BE2C (cell line): Measurements from ENCODE around the gene VPS35L.
A peak's percentile ranks its signal among the peaks of the same experiment; 100 is the strongest.

Experiments used
- DNase-seq: peaks from one replicate; pipeline ENCODE4 v3.0.0-alpha.2; 2020
- H3K27me3 ChIP-seq: fragments of 250-450 bp; sonication (Bioruptor Pico); 2 replicates; pipeline ENCODE4 v1.5.1; 2020; ENCODE audit warnings: mild to moderate bottlenecking
- H3K36me3 ChIP-seq: fragments of 250-450 bp; sonication (Bioruptor Pico); 2 replicates; pipeline ENCODE4 v1.5.1; 2020; ENCODE audit warnings: mild to moderate bottlenecking
- H3K4me1 ChIP-seq: fragments of 250-450 bp; sonication (Bioruptor Pico); 2 replicates; pipeline ENCODE4 v1.5.1; 2020
- H3K4me3 ChIP-seq: 2 replicates; pipeline ENCODE4 v1.5.1; 2011; ENCODE audit warnings: low read depth, low read length
- H3K9me3 ChIP-seq: fragments of 250-450 bp; sonication (Bioruptor Pico); 2 replicates; pipeline ENCODE4 v1.5.1; 2020
- TF ChIP-seq, protein P1 (sequence below): IDR thresholded peaks from 2 replicates; pipeline ENCODE4 v1.5.1; 2012; ENCODE audit warnings: mild to moderate bottlenecking, low read depth, low read length

VPS35L gene

DNA sequence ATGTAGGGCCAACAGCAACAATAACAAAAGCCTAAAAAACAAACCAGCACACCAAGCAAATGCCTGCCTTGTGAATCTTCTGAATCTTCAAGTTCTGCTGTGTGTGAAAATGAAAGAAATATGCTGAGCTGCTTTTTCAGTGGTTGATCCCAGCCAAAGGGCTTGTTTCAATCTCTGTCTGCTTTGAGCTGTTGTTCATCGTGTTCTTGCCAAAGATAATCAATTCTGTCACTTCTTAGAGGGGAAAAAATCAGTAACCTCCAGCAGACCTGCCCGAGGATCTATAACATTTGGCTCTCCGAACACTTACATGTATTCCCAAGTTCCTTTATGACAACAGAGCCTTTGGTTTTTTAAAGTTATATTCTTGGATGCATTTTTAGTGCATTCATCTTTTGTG, 65.9 kb downstream of the VPS35L start:
- no peaks in the 10 kb centered on the region for H3K4me1 ChIP-seq
- H3K9me3 ChIP-seq, result no peaks in the 10 kb centered on the region
- no peaks in the 10 kb centered on the region for H3K36me3 ChIP-seq
- DNase-seq, result no peak
- TF ChIP-seq, protein P1, sequence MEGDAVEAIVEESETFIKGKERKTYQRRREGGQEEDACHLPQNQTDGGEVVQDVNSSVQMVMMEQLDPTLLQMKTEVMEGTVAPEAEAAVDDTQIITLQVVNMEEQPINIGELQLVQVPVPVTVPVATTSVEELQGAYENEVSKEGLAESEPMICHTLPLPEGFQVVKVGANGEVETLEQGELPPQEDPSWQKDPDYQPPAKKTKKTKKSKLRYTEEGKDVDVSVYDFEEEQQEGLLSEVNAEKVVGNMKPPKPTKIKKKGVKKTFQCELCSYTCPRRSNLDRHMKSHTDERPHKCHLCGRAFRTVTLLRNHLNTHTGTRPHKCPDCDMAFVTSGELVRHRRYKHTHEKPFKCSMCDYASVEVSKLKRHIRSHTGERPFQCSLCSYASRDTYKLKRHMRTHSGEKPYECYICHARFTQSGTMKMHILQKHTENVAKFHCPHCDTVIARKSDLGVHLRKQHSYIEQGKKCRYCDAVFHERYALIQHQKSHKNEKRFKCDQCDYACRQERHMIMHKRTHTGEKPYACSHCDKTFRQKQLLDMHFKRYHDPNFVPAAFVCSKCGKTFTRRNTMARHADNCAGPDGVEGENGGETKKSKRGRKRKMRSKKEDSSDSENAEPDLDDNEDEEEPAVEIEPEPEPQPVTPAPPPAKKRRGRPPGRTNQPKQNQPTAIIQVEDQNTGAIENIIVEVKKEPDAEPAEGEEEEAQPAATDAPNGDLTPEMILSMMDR, result no peak
- no peaks in the 10 kb centered on the region for H3K27me3 ChIP-seq
- H3K4me3 ChIP-seq, result no peak overlapping the region

GRCh38 chr16:19625039-19625438, 69.5 kb downstream of the VPS35L start:
- no peak for DNase-seq
- no peaks in the 10 kb centered on the region for H3K27me3 ChIP-seq
- H3K9me3 ChIP-seq, result no peaks in the 10 kb centered on the region
- H3K4me1 ChIP-seq, result no peaks in the 10 kb centered on the region
- no peak overlapping the region for H3K4me3 ChIP-seq
- H3K36me3 ChIP-seq, result no peaks in the 10 kb centered on the region; the same call in 1 of the 2 replicates
- TF ChIP-seq, protein P1, result no peak

DNA sequence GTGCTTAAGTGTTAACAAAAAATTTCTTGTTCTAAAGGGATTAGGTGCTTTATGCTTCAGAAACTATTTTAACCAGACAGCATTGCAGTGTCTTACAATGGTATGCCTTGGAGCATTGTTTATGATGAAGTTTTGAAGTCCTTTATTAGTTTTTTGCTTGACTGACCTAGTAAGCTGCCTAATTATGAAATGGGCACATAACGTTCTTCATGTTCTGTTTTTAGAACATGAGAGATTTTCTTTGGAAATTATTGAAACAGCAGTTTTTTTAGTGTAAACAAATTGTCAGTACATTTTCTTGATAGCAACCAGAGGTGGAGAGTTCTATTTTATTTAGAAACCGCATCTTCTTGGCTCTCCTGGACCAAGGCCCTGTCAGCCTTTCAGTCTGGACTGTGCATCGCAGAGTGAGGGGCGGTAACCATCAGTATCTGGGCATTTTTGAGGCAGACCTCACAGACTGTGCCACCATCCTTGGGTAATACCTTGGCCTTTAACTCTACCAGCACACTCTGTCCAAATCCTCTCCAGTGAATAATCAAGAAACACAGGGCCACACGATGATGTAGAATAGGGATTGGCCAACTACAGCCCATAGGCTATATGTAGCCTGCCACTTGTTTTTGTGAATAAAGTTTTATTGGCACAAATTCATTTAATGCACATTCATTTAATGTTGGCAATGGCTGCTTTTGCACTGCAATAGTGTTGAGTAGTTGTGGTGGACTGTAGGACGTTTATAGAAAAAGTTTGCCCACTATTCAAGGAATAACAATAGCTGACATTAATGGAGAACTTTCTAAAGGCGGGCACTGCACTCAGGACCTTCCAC, 81.1 kb downstream of the VPS35L start:
- H3K9me3 ChIP-seq, result no peaks in the 10 kb centered on the region
- no peaks in the 10 kb centered on the region for H3K27me3 ChIP-seq
- peaks cover 18% of the 10 kb centered on the region for H3K36me3 ChIP-seq
- DNase-seq, result no peak
- H3K4me1 ChIP-seq, result no peaks in the 10 kb centered on the region
- H3K4me3 ChIP-seq, result no peak overlapping the region
- TF ChIP-seq, protein P1, result no peak

DNA sequence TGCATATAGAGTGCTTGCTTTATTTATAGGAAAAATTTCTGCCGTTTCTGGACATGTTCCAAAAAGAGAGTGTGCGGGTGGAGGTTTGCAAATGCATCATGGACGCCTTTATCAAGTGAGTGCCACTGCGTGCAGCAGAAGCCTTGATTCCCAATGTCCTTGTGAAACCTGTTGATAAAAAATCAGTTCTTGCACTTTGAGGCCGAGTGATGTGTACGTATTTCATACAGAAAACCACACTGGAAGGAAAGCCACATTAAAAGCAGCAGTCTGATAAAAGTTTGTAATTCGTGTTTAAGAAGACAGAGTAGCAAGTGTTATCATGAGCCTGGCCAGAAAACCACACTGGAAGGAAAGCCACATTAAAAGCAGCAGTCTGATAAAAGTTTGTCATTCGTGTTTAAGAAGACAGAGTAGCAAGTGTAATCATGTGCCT, 84.5 kb downstream of the VPS35L start:
- no peaks in the 10 kb centered on the region for H3K27me3 ChIP-seq
- no peak for DNase-seq
- H3K36me3 ChIP-seq, result peaks cover 20% of the 10 kb centered on the region
- no peaks in the 10 kb centered on the region for H3K9me3 ChIP-seq
- no peaks in the 10 kb centered on the region for H3K4me1 ChIP-seq
- no peak overlapping the region for H3K4me3 ChIP-seq
- TF ChIP-seq, protein P1, result no peak

DNA sequence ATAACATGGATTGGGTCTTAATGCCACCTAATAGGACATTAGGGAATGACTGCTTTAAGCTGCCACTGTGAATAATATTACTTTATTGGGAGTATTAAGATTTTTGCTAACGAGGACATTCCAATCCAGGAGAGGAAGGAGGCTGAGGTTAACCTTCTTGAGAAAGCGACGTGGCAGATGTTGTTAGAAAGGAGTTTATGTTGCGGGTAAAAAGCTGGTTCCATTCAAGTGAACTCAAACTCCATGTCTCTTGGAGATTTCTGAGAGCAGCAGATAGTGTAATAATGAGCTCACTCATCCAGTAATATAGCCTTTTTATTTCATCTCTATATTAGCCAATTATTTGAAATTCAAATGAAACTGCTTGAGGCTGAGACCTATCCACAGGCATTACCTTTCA, 87.0 kb downstream of the VPS35L start:
- Histone ChIP-seq H3K36me3 (peaks cover 20% of the 10 kb centered on the region), H3K27me3 (no peaks in the 10 kb centered on the region), H3K4me1 (no peaks in the 10 kb centered on the region), H3K4me3 (no peak overlapping the region), H3K9me3 (no peaks in the 10 kb centered on the region)
- TF ChIP-seq, protein P1, result no peak
- no peak for DNase-seq

- H3K9me3 ChIP-seq, result no peaks in the 10 kb centered on the region
Measured at GRCh38 chr16:19644877-19645276, 89.4 kb downstream of the VPS35L start.

More at GRCh38 chr16:19644877-19645276, 89.4 kb downstream of the VPS35L start:
- H3K4me3 ChIP-seq, result no peak overlapping the region
- no peaks in the 10 kb centered on the region for H3K27me3 ChIP-seq
- TF ChIP-seq, protein P1, result no peak
- H3K4me1 ChIP-seq, result no peaks in the 10 kb centered on the region; the same call in 1 of the 2 replicates
- DNase-seq, result peak; percentile 24
- H3K36me3 ChIP-seq, result peaks cover 8% of the 10 kb centered on the region; the same call in 1 of the 2 replicates
